ENCODE results near the gene CRISPLD2.
"Not testable (repeated sequence)": the region's sequence is repeated elsewhere in the genome, so short reads cannot be mapped to it uniquely, and the experiment has no call there.

CRISPLD2 gene

DNA sequence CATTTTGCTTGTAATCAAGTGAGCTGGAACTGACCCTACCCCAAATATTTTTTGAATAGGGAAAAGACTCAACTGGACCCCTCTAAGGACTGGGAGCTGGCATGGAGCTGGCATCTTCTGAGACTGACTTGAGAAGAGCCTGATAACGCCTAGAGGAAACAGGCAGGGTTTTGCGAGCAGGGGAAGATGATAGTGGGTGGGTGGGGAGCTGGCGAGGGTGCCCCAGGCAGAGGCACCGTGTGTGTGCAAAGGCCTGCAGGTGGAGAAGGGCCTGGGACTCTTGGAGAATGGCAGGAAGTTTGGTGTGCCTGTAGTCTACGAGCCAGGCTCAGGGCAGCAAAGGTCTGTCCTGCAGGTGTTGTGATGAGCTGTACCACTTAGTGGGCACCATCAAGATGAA, 4.1 kb downstream of the CRISPLD2 start:
- DNase-seq, result no peak

DNA sequence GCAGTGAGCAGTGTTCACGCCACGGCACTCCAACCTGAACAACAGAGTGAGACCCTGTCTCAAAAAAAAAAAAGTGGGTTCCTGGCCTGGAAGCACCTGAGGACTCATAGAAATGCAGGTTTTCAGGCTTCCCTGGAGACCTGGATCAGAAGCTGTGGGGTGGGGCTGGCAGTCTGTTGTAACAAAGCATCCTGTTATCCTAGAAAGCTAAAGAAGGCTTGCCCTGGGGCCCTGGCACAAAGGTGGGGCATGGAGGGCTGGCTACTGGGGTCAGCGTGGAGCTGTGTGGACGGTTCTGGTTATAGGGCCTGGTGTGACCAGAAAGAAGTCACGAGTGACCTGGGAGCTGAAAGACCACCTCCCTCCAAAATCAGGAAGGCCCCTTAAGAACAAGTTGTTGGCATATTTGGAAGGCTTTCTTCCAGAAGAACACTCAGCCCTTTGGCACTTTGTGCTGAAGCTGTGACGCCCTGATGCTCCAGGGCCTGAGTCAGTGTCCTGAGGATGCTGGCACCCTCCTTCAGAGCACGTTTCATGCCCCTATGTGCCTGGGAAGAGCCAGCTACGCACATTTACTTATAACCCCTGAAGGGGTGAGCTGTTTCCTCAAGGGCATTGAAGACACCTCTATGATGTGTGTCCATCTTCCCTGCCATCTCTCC, 6.2 kb downstream of the CRISPLD2 start:
- DNase-seq, result no peak

DNA sequence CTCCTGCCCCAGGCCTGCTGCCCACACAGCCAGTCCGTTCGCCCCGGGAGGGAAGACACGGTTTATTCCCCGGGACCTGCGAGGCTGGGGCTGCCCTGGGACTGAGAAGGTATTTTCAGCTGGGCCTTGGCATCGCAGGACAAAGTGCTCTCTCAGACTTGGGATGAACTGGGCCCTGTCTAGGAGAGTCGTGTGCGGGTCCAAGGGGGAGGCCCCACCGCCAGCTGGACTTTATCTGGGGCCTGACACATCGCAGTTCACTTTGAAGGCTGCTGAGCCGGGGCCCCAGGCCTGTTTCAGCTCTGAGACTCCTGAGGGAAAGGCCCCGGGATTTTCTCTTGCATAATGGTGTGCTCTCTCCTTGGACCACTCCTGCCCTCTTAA, 6.8 kb downstream of the CRISPLD2 start:
- DNase-seq, result no peak

- no peak for DNase-seq
These were observed 7.4 kb downstream of the CRISPLD2 start for GRCh38 chr16:84827131-84827574.

- DNase-seq, result no peak
These were observed 8.1 kb downstream of the CRISPLD2 start for GRCh38 chr16:84827897-84828296.

DNA sequence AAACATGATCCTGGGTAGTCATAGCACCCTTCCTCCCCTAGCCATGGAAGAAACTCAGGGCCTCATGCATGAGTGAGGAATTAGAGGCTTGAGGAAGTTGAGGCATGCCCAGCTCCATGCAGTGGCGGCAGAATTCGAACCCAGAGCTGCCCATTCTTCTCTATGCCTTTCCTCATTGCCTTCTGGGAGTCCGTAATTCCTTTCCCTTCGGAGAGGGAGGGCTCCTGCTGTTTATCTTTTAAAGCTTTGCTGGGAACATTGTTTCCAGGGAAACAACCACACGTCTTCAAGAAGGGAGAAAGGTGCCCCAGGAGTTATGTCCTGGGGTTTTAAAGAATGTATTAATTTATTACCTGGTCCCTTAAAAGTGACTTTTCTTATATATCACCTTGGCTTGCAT, 8.5 kb downstream of the CRISPLD2 start:
- DNase-seq, result no peak

GRCh38 chr16:84829168-84829965, 9.6 kb downstream of the CRISPLD2 start:
- no peak for DNase-seq

- DNase-seq, result no peak
These were observed 11.1 kb downstream of the CRISPLD2 start for GRCh38 chr16:84830765-84831384.

DNA sequence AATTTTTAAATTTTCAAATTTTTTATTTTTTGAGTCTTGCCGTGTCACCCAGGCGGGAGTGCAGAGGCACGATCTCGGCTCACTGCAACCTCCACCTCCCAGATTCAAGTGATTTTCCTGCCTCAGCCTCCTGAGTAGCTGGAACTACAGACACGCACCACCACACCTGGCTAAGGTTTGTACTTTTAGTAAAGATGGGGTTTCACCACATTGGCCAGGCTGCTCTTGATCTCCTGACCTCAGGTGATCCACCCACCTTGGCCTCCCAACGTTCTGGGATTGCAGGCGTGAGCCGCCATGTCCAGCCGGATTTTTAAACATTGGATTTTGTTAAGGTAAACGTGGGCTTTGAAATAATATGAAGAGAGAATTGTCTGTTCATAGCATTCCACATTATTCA, 11.9 kb downstream of the CRISPLD2 start:
- DNase-seq, result not testable (repeated sequence)

DNA sequence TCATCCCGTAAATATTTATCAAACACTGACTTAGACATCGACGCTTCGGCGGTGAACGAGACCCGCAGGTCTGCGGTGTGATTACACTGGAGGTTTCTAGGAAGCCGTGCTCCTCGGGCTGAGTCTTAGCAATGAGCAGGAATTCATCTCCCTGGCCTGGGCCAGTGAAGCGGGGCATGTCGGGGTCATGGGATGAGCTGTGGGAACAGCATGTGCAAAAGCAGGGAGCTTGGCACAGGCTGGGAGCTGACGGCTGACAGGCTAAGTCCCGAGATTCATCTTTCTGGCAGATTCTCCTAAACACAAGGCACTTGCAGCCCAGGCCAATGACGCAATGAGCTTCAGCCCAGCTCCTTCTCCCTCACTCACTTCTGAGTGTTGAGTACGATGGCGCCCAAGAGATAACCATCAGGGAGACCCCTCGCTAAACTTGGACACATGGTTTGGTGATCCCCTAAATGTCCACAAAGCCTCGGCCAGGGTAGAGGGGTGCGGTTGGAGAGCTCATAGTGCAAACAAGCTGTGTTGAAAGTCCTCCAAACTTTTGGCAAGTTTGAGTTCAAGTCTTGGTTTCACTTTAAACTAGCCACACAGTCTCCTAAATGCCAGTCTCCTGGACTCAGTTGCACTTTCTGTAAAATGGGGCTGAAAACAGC, 12.8 kb downstream of the CRISPLD2 start:
- no peak for DNase-seq

DNA sequence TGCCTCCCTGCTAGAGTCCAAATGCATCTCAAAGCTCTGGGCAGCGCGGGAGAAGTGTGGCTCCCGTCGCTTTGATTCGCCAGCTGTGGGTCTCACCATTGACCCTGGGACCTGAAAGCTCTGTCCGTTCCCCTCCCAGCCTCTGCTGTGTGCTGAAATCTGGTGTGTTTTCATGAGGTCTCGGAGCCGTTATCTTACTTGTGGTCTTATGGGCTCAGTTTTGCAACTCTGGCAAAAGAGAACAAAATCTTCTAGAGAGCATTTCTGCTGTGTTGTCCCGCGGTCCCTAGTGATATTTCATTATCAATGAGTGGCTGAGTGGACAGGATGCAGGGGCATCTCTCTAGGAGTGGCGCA, 13.3 kb downstream of the CRISPLD2 start:
- DNase-seq, result no peak

- DNase-seq, result no peak
These were observed 14.0 kb downstream of the CRISPLD2 start for GRCh38 chr16:84833542-84834402.

DNA sequence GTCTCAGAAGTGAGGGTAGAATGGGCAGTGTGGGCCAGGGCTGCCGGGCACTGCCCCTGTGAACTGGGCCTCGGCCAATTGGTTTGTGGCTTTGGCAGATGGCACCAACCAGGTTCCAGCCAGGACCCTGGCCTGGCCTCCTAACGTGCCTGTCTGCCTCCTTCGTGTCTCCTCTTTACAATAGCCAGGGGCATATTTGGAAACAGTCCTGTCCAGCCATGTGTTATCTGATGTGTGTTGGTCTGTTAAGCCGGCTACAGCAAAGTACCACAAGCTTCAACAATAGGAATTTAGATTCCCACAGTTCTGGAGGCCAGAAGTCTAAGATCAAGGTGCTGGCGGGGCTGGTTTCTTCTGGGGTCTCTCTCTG, 14.6 kb downstream of the CRISPLD2 start:
- no peak for DNase-seq

DNA sequence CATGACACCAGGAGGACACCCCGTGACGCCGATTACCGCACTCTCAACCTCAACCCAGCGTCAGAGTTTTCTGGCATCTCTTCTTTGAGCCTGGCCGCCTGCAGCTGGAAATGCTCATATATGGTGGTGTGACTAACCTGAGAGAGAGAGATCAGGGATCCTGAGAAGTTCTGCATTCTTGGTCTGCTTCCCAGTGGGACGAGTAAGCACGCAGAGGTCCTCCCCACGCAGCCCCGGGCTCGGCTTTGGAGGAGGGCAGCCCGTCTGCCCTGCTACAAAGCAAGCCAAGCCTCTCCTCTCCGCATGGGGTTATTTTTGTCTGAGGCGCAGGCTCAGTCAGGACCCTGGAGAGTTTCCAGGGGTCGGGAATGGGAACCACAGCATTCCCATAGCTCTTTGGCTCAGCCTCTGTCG, 16.5 kb downstream of the CRISPLD2 start:
- DNase-seq, result no peak

DNA sequence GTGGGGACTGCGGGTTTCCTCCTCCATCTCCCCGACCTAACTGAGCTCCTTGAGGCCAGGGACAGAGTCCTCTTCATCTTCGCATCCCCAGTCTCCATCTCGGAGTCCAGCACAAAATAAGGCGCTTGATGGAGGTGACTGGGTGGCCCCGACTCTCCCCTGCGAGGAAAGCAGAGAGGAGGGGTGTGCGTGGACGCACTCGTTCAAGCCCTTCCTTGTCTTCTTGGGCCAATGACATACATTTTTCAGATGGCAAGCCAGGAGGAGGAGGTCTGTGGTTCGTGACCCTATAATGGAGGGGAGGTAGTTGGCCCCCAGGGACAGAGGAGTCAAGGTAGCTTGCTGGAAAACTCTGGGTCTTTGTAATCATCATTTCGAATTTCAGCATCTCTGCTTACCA, 17.2 kb downstream of the CRISPLD2 start:
- no peak for DNase-seq

- no peak for DNase-seq
These were observed 18.7 kb downstream of the CRISPLD2 start for GRCh38 chr16:84838383-84838948.

DNA sequence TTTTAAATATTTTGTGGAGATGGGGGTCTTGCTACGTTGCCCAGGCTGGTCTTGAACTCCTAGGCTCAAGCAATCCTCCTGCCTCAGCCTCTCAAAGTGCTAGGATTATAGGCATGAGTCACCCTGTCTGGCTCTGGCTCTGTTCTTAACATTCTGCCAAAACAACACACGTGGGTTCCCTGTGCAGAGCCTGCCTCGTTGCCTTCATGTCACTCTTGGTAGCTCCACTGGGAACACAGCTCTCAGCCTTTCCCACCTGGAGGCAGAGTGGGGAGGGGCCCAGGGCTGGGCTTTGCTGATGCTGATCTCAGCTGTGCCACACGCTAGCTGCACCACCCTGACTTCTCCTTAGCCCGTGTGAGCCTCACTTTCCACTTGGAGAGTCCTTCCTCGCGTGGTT, 19.3 kb downstream of the CRISPLD2 start:
- no peak for DNase-seq

- DNase-seq, result no peak
These were observed 20.2 kb downstream of the CRISPLD2 start for GRCh38 chr16:84839956-84840355.

GRCh38 chr16:84840687-84841627, 21.2 kb downstream of the CRISPLD2 start:
- DNase-seq, result no peak

- DNase-seq, result no peak
These were observed 22.1 kb downstream of the CRISPLD2 start for GRCh38 chr16:84841787-84842300.
